LNCaP clone FGC (cell line): ENCODE results near the gene RIC8A.

Source experiments
- DNase-seq: peaks from one replicate; pipeline ENCODE4 v3.0.0-alpha.2; 2011; ENCODE audit warnings: low read depth
- H3K4me3 ChIP-seq: 2 replicates; pipeline ENCODE4 v1.5.1; 2011; ENCODE audit warnings: mild to moderate bottlenecking, low read depth, low read length, control low read depth
- TF ChIP-seq, protein P1 (sequence below): IDR thresholded peaks from 2 replicates; pipeline ENCODE4 v1.5.1; 2012; ENCODE audit warnings: mild to moderate bottlenecking; ENCODE audit not compliant: control insufficient read depth, insufficient read depth; ENCODE audit errors: extremely low read depth

RIC8A gene

GRCh38 chr11:196786-197731 is 10.4 kb upstream of the RIC8A start:
- DNase-seq, result no peak
- H3K4me3 ChIP-seq, result no peak overlapping the region
- TF ChIP-seq, protein P1, sequence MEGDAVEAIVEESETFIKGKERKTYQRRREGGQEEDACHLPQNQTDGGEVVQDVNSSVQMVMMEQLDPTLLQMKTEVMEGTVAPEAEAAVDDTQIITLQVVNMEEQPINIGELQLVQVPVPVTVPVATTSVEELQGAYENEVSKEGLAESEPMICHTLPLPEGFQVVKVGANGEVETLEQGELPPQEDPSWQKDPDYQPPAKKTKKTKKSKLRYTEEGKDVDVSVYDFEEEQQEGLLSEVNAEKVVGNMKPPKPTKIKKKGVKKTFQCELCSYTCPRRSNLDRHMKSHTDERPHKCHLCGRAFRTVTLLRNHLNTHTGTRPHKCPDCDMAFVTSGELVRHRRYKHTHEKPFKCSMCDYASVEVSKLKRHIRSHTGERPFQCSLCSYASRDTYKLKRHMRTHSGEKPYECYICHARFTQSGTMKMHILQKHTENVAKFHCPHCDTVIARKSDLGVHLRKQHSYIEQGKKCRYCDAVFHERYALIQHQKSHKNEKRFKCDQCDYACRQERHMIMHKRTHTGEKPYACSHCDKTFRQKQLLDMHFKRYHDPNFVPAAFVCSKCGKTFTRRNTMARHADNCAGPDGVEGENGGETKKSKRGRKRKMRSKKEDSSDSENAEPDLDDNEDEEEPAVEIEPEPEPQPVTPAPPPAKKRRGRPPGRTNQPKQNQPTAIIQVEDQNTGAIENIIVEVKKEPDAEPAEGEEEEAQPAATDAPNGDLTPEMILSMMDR, result no peak

GRCh38 chr11:197741-198235 is 9.7 kb upstream of the RIC8A start:
- no peak overlapping the region for H3K4me3 ChIP-seq
- no peak for DNase-seq
- TF ChIP-seq, protein P1, result no peak

DNA sequence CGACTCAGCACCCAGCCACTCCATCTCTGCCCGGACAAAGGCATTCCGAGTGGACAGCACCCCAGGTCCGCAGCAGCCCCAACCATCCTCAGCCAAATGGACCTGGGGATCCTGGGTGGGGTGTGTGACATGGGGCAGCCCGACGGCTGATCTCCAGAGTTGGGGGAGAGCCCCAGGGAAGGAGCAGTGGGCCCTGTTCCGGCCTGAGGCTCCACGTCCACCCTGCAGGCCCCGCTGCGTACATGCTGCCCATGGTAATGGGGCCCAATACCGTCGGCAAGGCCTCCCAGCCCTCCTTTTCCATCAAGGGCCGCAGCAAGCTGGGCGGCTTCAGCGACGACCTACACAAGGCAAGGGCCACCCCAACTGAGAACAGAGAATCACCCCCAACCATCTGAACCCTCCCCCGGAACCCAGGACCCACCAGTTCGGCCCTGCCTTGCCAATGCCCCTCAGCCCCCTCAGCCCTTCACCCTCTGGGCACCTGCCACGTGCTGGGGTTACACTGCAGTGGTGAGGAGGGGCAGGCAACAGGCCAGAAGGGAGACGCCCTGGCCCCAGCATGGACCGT is 9.2 kb upstream of the RIC8A start:
- TF ChIP-seq, protein P1, result no peak
- no peak for DNase-seq

DNA sequence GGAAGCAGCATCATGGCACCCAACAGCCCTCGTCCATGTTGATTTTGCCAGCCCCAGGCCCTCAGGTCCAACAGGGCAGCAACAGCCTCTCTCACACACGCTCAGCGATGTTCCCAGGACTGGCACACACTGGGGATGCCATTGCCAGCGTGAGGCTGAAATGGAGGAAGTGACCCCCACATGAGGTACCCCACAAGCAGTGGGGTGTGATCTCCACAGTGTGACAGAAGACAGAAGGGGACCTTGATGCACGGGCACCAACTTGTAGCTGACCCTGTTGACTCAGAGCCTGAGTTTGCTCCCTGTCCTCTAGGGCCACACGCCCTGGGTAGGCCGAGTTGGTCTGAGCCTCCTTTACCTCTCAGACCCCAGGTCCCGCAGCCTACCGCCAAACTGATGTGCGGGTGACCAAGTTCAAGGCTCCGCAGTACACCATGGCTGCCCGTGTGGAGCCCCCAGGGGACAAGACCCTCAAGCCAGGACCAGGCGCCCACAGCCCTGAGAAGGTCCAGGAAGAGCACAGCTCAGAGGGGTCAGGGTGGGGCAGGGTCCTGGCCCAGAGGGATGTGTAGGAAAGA is 8.4 kb upstream of the RIC8A start:
- H3K4me3 ChIP-seq, result no peak overlapping the region
- TF ChIP-seq, protein P1, result no peak
- no peak for DNase-seq

More for the DNA sequence above, 9.2 kb upstream of the RIC8A start:
- H3K4me3 ChIP-seq, result no peak overlapping the region

DNA sequence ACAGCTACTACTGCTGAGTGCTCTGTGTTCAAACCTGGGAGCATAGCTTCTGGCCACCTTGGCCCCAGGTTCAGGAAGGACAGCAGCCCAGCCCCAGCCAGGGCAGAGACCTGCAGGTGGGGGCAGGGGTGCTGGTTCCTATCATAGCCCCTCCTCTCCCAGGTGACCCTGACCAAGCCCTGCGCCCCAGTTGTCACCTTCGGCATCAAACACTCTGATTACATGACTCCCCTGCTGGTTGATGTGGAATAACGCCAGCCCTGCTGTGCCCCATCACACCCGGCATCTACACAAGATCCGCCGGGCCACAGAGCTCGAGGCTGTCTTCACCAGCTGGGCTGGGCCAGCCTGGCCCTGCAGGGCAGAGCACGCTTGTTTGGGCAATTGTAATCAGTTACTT is 7.7 kb upstream of the RIC8A start:
- no peak for DNase-seq
- TF ChIP-seq, protein P1, result no peak
- H3K4me3 ChIP-seq, result no peak overlapping the region

DNA sequence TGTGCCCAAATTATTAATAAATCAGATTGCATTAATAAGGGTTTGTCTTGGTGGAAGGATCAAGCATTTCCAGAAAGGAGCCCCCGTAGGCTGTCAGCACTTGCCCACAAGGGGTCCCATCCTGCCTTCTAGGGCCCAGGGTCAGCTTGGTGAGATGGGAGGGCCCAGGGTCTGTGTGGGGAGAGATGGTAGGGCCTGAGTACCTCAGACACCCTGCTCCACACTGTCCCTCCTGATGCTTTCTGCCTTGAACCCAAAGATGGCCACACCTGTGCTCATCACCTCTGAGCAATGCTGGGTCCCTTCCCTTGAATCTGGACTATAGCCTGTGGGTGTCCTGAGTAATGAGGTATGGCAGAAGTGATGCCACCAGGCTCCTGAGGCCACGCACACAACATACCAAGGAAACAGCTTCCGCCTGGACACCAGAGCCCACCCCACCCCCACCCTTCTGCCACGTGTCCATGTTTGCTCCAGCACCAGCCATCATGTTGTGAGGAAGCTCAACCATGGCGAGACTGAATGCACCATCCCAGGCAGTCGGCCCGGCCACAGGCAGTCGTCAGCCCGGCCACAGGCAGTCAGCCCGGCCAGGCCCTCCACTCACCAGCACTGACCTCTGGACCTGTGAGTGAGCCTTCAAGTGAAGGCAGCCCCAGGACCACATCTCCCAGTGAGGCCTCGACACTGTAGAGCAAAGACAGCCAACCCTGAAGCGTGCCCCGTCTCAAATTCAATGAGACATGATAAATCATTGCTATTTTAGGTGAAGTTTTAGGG is 7.1 kb upstream of the RIC8A start:
- TF ChIP-seq, protein P1, result no peak
- no peak for DNase-seq
- no peak overlapping the region for H3K4me3 ChIP-seq
